Fibroblast of skin of abdomen (primary cell): Measurements from ENCODE around the gene LSM5.

Experiments used
- DNase-seq: peaks from one replicate; pipeline ENCODE4 v3.0.0-alpha.2; 2013

The LSM5 gene

DNA sequence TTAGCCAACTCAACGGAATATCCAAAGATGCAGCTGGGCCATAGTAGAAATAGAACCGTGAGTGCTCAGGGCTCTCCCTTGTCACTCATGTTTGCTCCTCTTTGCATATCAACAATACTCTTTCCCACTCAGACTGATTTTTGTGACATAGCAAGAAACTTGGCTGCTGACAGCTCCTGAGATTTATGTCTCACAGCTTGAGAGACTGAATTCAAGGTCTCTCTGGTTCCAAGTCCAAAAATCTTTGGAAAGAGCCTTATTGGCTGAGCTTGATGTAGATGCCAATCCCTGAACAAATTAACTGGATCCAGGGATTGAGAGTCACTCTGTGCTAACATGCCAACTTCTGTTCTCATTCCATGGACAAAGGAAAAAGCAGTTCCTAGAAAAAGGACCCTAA, 30.4 kb downstream of the LSM5 start:
- DNase-seq, result no peak

DNA sequence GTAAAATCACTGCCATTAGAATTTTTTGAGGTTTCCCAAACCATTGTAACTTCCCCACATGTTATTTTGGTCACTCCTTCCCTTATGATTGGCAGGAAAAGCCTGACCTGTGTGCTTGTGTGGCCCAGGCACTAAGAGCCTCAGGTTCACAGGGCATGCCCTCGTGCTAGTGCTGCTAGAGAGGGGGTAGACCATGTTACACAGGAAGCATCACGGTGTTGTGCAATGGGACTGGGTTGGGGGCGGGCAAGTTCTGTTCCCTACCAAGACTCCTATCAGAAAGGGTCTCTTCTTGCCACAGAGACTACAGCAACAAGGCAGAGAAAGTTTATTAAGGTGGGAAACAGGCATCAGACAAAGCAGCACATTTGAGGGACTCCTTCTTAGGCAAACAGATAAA, 32.2 kb downstream of the LSM5 start:
- DNase-seq, result no peak

DNA sequence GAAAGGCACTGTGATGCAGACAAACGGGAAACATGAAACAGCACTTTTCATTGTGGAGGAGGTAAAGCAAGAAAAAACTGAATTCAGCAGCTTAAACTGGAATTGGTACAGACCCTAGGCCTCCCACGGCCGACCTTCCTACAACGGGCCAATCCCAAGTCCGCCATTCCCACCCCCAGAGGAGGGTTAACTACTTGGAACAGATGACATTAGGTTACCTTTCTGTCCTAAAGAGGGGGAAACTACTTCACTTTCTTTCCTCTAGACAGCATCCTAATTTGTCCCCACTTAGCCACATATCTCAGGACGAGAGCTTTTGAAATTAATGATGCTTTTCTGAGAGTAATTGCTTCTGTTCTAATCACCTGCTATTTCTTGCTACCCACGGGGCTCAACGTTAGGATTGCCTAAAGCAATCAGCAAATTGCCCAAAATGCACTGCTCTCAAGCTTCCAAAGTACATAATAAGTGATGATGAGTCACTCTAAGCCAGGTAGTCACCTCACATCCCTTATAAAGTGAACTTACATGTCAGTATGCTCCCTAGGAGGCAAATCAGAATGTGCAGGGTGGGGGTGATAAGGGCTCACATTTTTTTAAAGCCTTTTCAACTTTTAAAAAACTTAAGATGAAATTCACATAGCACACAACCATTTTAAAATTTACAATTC, 36.7 kb downstream of the LSM5 start:
- no peak for DNase-seq

DNA sequence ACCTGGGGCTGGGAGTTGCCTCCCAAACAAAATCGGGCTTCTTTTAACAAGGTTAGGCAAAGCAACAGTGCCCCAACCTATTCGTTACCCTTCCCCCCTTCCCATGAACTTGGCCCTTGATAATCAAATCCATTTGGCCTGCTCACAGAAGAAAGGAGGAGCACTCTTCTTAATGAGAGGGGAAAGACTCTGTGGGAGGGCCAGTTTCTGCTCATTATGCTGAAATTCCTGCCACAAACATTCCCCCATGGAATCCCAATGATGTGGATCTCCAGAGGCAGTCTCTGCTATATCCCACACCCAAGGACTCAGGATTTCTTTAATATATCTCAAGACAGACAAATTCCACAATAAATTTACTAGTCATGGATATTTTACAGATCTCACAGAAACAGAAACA, 43.0 kb downstream of the LSM5 start:
- no peak for DNase-seq

DNA sequence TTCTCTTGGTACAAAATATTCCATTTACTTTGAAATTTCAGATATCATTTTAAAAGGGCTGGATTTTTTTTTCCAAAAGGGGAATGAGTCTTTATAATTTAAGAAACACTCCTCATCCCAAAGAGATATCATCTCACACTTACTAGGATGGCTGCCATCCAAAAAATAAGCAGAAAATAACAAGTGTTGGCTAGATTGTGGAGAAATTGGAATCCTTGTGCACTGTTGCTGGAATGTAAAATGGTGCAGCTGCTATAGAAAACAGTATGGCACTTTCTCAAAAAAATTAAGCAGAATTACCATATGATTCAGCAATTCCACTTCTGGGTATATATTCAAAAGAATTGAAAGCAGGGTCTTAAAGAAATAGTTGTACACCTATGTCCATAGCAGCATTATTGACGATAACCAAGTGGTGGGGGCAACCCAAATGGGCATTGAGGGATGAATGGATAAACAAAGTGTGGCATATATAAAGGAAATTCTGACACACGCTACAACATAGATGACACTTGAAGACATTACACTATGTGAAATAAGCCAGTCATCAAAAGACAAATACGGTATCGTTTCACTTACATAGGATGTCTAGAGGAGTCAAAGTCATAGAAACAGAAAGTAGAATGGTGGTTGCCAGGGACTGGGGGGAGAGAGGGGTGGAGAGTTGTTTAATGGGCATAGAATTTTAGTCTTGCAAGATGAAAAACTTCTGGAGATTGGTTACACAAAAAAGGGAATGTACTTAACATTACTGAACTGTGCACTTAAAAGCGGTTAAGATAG, 53.8 kb downstream of the LSM5 start:
- no peak for DNase-seq
